Fibroblast of mammary gland (primary cell): ENCODE results near the gene BMAL2.

Experiments used
- DNase-seq: peaks from one replicate; pipeline ENCODE4 v3.0.0-alpha.2; 2010; ENCODE audit warnings: low read depth
- H3K4me3 ChIP-seq: 2 replicates; pipeline ENCODE4 v1.5.1; 2011; ENCODE audit warnings: low read depth, mild to moderate bottlenecking, low read length, moderate library complexity; ENCODE audit not compliant: control insufficient read depth
- CTCF ChIP-seq: conservative IDR thresholded peaks from 2 replicates; pipeline ENCODE4 v1.5.1; 2011; ENCODE audit warnings: low read depth, low read length, inconsistent platforms; ENCODE audit not compliant: control insufficient read depth, insufficient read depth

The BMAL2 gene, protein sequence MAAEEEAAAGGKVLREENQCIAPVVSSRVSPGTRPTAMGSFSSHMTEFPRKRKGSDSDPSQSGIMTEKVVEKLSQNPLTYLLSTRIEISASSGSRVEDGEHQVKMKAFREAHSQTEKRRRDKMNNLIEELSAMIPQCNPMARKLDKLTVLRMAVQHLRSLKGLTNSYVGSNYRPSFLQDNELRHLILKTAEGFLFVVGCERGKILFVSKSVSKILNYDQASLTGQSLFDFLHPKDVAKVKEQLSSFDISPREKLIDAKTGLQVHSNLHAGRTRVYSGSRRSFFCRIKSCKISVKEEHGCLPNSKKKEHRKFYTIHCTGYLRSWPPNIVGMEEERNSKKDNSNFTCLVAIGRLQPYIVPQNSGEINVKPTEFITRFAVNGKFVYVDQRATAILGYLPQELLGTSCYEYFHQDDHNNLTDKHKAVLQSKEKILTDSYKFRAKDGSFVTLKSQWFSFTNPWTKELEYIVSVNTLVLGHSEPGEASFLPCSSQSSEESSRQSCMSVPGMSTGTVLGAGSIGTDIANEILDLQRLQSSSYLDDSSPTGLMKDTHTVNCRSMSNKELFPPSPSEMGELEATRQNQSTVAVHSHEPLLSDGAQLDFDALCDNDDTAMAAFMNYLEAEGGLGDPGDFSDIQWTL

GRCh38 chr12:27332714-27333402, at the start of gene BMAL2:
TSS of gene BMAL2 (plus strand) at chr12:27332836. CDS start at chr12:27333073, 237 bp downstream.
- DNase-seq, result peak; percentile 27
- H3K4me3 ChIP-seq, result peak within 1 kb of the TSS; percentile 64
- no peak for TF ChIP-seq CTCF

- no peak overlapping the region for H3K4me3 ChIP-seq
- no peak for DNase-seq
- no peak for TF ChIP-seq CTCF
Measured at GRCh38 chr12:27284021-27284420, 48.6 kb upstream of the BMAL2 start.

DNA sequence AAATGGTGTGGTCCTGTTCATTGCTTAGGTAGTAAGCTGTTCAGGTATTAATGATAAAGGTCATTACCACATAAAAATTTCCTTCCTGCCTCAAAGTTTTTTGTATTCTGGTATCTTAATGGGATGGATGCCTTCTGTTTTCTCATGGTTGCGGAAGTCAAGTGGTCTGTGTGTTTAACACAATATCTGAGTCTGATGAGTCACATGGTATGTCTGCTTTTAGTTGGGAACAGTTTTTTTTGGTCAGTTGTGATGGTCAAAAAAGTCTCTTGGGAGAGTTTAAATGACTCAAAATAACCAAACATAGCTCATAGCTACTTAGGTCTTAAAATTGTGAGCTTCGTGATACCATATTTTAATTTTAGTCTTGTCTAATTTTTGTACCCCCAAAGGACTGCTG, 47.9 kb upstream of the BMAL2 start:
- no peak overlapping the region for H3K4me3 ChIP-seq
- no peak for TF ChIP-seq CTCF
- peak; percentile 89 for DNase-seq

DNA sequence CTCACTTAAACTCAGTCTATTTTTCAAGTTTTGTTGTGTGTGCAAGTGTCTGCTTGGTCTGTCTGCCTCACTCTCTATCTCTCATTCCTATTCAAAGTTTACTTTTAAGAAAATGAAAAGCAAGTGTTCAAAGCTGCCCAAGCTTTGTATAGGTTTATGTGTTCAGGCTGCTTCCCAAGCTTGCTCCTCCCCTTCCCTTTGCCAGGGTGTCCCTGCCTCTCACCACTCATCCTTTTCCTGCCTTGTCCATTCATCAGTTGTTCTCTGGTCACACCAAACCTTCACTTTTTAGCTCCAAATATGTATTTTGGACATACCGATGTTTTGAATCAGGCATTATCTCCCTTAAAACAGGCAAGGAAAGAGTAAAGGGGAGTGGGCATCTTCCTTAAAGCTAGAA, 47.2 kb upstream of the BMAL2 start:
- H3K4me3 ChIP-seq, result no peak overlapping the region
- TF ChIP-seq CTCF, result no peak
- peak; percentile 32 for DNase-seq

DNA sequence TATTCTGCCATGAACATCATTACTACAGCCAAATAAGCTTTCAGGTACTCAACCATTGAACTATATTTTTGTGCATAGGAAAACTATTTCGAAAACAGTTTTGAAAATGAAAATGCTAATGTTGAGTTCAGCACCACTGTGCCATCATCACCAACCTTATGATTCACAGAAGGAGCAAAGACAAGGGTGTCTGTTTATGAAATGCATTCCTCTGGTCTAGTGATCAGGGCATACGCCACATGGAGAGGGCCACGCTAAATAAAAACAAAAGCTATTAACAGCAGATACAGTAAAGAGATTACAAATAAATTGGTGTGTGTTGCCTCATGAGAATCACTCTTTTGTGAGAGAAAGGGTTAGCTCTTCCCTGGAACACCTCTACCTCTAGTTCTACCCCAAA, 43.2 kb upstream of the BMAL2 start:
- no peak for DNase-seq

More for the DNA sequence above, 43.2 kb upstream of the BMAL2 start:
- no peak overlapping the region for H3K4me3 ChIP-seq
- no peak for TF ChIP-seq CTCF
